ENCODE data around the gene GPR82. TPM values are rescaled to one million over a fixed set of nuclear protein-coding genes. Genes with fewer than 3 reads are reported as not detected.

Gene GPR82
- total RNA-seq, 1 experiment from 2014 or later: not detected

- Mint-ChIP-seq H3K9me3 (ENCODE audit: unreplicated experiment) (no peaks in the 10 kb centered on the region), H3K4me1 (ENCODE audit: low read depth, unreplicated experiment) (no peaks in the 10 kb centered on the region), H3K4me3 (ENCODE audit: unreplicated experiment) (no peak overlapping the region), H3K27ac (ENCODE audit: unreplicated experiment) (no peak overlapping the region), H3K36me3 (ENCODE audit: insufficient read depth, unreplicated experiment) (no peaks in the 10 kb centered on the region), H3K27me3 (ENCODE audit: insufficient read depth, unreplicated experiment) (no peaks in the 10 kb centered on the region)
- Histone ChIP-seq H3K36me3 (ENCODE audit: control insufficient read depth, insufficient read depth, low read length) (no peaks in the 10 kb centered on the region), H3K27me3 (replicated peaks; ENCODE audit: control insufficient read depth, insufficient read depth, low read length) (no peaks in the 10 kb centered on the region), H3K4me1 (no peaks in the 10 kb centered on the region), H3K9me3 (no peaks in the 10 kb centered on the region), H3K4me3 (ENCODE audit: low read depth, low read length) (no peak overlapping the region)
- POLR2A ChIA-PET: no interaction called here
- CTCF ChIA-PET: no interaction called here
- TF ChIP-seq CTCF (IDR thresholded peaks at IDR 0.05; ENCODE audit: insufficient read depth in 1 of 2, low read depth in 1 of 2, low read length in 1 of 2, severe bottlenecking in 1 of 2, unreplicated experiment in 1 of 2): no peak
- DNase-seq: no peak
- intact Hi-C loops (cut with micrococcal nuclease; ENCODE audit: unreplicated experiment): no loop called here
- BruUV-seq (replicated peaks): no TSS peak
Observed at GRCh38 chrX:41707218-41707617, 16.8 kb upstream of the GPR82 start.

- Histone ChIP-seq H3K9me3 (no peaks in the 10 kb centered on the region), H3K4me3 (ENCODE audit: low read depth, low read length) (no peak overlapping the region), H3K36me3 (ENCODE audit: control insufficient read depth, insufficient read depth, low read length) (no peaks in the 10 kb centered on the region), H3K27me3 (replicated peaks; ENCODE audit: control insufficient read depth, insufficient read depth, low read length) (no peaks in the 10 kb centered on the region), H3K4me1 (no peaks in the 10 kb centered on the region)
- Mint-ChIP-seq H3K4me3 (ENCODE audit: unreplicated experiment) (no peak overlapping the region), H3K4me1 (ENCODE audit: low read depth, unreplicated experiment) (no peaks in the 10 kb centered on the region), H3K27ac (ENCODE audit: unreplicated experiment) (no peak overlapping the region), H3K9me3 (ENCODE audit: unreplicated experiment) (no peaks in the 10 kb centered on the region), H3K27me3 (ENCODE audit: insufficient read depth, unreplicated experiment) (no peaks in the 10 kb centered on the region), H3K36me3 (ENCODE audit: insufficient read depth, unreplicated experiment) (no peaks in the 10 kb centered on the region)
- ChIA-PET POLR2A (no interaction called here), CTCF (no interaction called here)
- BruUV-seq (replicated peaks): no TSS peak
- TF ChIP-seq CTCF (IDR thresholded peaks at IDR 0.05; ENCODE audit: insufficient read depth in 1 of 2, low read depth in 1 of 2, low read length in 1 of 2, severe bottlenecking in 1 of 2, unreplicated experiment in 1 of 2): no peak
- DNase-seq: no peak
- intact Hi-C loops (cut with micrococcal nuclease; ENCODE audit: unreplicated experiment): no loop called here
Observed at GRCh38 chrX:41708486-41708885, 15.5 kb upstream of the GPR82 start.

- no peaks in the 10 kb centered on the region for H3K9me3 ChIP-seq
- Mint-ChIP-seq H3K4me3 (ENCODE audit: unreplicated experiment) (no peak overlapping the region), H3K27me3 (ENCODE audit: insufficient read depth, unreplicated experiment) (no peaks in the 10 kb centered on the region), H3K36me3 (ENCODE audit: insufficient read depth, unreplicated experiment) (no peaks in the 10 kb centered on the region), H3K9me3 (ENCODE audit: unreplicated experiment) (no peaks in the 10 kb centered on the region), H3K27ac (ENCODE audit: unreplicated experiment) (no peak overlapping the region), H3K4me1 (ENCODE audit: low read depth, unreplicated experiment) (no peaks in the 10 kb centered on the region)
- no peaks in the 10 kb centered on the region for H3K36me3 ChIP-seq (ENCODE audit: control insufficient read depth, insufficient read depth, low read length)
- H3K4me3 ChIP-seq (ENCODE audit: low read depth, low read length): no peak overlapping the region
- intact Hi-C loops (cut with micrococcal nuclease; ENCODE audit: unreplicated experiment): no loop called here
- H3K27me3 ChIP-seq (replicated peaks; ENCODE audit: control insufficient read depth, insufficient read depth, low read length): no peaks in the 10 kb centered on the region
- TF ChIP-seq CTCF (IDR thresholded peaks at IDR 0.05; ENCODE audit: insufficient read depth in 1 of 2, low read depth in 1 of 2, low read length in 1 of 2, severe bottlenecking in 1 of 2, unreplicated experiment in 1 of 2): no peak
- no peaks in the 10 kb centered on the region for H3K4me1 ChIP-seq
- POLR2A ChIA-PET: no interaction called here
- DNase-seq: no peak
- CTCF ChIA-PET: no interaction called here
- BruUV-seq (replicated peaks): no TSS peak
Observed at GRCh38 chrX:41711021-41711667, 12.8 kb upstream of the GPR82 start.

All from Caco-2 (cell line).